GM18517 (cell line): ENCODE measurements around the gene VPS11.
"Not testable (repeated sequence)": the region's sequence is repeated elsewhere in the genome, so short reads cannot be mapped to it uniquely, and the experiment has no call there.

Experiments used
- ATAC-seq: cut with Tn5 transposase; IDR thresholded peaks from one replicate; pipeline ENCODE4 v1.9.1; 2021; ENCODE audit warnings: mild to moderate bottlenecking, moderate library complexity; ENCODE audit not compliant: unreplicated experiment

The VPS11 gene

DNA sequence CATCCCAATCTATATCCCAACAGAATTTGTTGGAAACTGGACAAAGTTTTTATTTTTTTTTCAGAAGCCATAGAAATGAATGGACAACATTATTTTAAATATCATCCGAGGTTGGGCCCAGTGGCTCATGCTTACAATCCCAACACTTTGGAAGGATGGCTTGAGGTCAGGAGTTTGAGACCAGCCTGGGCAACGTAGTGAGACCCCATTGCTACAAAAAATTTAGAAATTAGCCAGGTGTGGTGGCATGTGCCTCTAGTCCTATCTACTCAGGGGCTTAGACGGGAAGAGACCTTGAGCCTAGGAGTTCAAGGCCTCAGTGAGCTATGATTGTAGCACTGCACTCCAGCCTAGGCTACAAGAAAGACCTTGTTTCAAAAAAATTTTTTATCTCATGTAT lies 32.8 kb upstream of the VPS11 start:
- no peak for ATAC-seq

- ATAC-seq: no peak
Observed at GRCh38 chr11:119038884-119039283, 28.7 kb upstream of the VPS11 start.

DNA sequence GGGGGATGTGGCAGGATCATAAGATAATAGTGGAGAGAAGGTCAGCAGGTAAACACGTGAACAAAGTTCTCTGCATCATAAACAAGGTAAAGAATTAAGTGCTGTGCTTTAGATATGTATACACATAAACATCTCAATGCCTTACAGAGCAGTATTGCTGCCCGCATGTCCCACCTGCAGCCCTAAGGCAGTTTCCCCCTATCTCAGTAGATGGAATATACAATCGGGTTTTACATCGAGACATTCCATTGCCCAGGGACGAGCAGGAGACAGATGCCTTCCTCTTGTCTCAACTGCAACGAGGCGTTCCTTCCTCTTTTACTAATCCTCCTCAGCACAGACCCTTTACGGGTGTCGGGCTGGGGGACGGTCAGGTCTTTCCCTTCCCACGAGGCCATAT lies 28.1 kb upstream of the VPS11 start:
- not testable (repeated sequence) for ATAC-seq

DNA sequence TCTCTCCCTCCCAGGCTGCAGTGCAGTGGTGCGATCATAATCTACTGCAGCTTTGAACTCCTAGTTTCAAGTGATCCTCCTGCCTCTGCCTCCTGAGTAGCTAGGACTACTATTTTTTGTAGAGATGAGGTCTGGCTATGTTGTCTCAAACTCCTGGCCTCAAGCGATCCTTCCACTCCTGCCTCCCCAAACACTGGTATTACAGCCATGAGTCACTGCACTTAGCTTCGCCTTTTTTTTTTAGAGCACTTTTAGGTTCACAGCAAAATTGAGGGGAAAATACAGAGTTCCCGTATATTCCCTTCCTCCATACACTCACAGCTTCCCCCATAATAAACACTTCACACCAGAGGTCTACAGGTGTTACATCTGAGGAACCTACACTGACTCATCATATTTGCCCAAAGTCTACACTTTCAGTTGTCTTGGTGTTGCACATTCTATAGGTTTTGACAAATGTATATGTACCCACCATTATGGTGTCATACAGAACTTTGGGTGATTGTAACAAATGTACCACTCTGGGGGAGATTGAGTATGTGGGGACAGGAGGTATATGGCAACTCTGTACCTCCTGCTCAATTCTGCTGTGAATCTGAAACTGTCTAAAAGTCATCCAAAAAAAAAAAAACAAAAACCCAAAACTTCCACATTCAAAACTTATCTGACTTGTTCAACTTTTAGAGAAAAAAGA lies 25.6 kb upstream of the VPS11 start:
- no peak for ATAC-seq

DNA sequence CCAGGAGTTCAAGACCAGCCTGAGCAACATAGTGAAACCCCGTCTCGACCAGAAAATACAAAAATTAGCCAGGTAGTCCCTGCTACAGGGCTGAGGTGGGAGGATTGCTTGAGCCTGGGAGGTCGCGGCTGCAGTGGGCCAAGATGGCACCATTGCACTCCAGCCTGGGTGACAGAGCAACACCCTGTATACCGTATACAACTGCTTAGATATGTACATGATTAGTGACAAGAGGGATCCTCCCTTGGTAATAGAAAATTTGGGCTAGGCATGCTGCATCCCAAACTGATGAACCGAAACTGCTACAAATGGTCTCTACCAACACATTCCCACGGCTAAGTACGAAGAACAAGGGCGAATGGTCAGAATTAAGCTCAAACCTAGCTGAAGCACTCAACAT lies 24.7 kb upstream of the VPS11 start:
- no peak for ATAC-seq

GRCh38 chr11:119044708-119045107 lies 22.9 kb upstream of the VPS11 start:
- ATAC-seq: no peak

DNA sequence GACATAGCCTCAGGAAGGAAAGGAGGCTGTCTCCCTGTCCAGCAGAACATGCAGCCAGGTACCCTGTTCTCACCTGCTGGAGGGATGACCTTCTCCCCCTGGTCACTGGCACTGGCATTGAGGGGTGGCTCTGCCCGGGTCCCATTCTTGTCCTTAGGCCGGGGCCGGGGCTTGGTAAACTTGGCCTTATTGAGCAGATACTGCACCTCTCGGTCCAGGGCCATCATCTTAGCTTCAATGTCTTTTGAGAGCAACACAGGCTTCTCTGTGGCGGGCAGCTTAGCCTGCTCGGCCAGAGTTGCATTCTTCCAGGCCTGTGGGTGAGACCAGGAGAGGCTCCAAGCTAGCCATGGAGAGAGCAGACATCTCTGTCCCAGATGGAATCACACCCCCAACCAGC lies 21.1 kb upstream of the VPS11 start:
- ATAC-seq: no peak

DNA sequence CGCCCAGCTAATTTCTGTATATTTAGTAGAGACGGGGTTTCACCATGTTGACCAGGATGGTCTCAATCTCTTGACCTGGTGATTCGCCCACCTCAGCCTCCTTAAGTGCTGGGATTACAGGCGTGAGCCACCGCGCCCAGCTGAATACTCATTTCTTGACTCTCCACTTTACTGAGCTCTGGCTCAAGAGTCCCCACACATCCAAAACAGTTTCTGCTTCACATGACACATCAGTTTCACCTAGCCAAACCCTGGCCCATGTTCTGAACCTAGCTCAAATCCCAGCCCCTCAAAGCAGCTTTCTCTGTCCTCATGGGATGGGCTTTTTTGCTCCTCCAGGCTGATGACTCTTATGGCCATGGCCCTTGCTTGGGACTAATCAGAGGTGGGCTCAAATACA lies 20.4 kb upstream of the VPS11 start:
- no peak for ATAC-seq

DNA sequence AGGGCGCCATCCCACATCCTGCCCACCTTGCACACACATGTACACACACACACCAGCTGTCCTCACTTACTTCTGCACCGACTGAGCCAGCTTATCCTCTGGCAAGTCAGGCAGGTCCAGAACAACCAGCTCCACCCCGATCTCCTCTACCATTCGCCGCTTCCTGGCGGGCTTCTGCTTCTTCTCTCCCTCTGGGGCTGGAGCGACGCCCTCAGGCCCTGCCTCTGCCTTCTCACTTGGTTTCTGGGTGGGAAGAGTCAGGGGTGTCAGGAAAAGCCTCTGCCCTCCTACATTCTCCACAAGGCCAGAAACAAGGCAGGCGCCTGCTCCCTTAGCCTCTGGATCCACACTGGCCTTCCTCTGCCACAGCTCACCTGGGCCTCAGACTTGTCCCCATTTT lies 19.0 kb upstream of the VPS11 start:
- no peak for ATAC-seq

DNA sequence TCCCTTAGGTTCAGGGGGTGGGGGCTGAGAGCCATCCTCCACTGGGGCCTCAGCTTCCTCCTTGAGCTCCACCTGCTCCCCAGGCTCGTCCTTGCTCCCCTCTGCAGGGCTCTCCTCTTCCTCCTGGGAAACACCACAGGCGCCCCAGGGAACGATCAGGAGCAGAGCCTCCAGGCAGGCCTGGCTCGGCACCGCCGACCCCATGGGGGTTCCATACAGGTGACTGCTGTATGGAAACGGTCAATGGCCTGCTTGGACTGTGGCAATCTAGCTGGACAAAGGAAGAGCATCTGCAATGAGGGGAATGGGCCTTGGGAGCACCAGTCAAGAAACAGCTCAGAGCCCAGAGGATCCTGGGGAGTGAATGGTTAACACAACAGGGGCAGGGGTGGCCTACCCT lies 18.5 kb upstream of the VPS11 start:
- ATAC-seq: no peak

DNA sequence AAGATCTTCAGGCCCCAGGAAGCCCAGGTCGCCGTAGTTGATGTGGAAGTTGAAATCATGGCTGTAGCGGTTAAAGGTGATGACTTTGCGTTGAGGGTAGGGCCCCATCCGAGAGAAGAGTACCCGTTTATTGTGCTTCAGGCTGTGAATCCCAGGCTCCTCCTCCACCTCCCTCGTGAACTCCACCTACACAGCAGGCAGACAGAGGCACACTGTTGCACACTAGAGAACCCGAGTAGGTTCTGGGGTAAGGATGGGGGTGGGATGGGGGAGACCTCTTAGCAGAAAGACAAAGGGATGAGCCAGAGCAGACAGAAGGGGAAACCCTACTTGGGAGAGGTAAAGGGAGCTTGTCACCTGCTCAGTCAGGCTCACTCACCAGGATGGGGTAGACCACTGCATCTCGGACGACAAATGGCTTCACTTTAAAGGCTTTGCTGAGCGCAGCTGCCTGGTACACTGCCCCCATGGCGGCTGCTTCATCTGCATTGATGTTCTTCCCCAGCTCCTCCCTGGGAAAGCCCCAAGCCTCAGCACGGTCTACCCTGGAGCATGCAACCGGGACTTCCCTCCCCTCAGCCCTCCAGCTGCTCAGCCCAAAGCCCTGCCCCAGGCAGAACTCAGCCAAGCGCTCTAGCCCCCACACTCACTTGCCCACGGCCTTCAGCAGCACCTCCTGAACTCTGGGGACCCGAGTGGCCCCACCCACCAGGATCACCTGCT lies 16.0 kb upstream of the VPS11 start:
- ATAC-seq: no peak

GRCh38 chr11:119052163-119052814 lies 15.3 kb upstream of the VPS11 start:
- no peak for ATAC-seq

DNA sequence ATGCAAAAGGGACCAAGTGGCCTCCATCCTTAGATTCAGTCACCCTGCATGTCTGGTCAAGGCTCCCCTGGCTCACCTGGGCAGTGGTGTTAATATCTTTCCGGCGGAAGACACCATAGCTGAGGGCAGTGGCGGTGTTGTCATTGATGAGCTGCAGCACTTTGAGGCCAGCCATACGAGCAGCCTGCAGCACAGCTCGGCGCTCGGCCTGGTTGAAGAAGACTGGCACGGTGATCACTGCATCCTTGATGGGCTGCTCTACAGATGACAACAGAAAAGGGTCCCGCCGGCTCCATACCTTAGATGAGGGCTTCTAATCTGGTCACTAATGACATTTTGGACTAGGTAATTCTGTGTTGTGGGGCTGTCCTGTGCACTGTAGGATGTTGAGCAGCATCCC lies 13.2 kb upstream of the VPS11 start:
- no peak for ATAC-seq

- ATAC-seq: no peak
Observed at GRCh38 chr11:119055901-119056300, 11.7 kb upstream of the VPS11 start.

DNA sequence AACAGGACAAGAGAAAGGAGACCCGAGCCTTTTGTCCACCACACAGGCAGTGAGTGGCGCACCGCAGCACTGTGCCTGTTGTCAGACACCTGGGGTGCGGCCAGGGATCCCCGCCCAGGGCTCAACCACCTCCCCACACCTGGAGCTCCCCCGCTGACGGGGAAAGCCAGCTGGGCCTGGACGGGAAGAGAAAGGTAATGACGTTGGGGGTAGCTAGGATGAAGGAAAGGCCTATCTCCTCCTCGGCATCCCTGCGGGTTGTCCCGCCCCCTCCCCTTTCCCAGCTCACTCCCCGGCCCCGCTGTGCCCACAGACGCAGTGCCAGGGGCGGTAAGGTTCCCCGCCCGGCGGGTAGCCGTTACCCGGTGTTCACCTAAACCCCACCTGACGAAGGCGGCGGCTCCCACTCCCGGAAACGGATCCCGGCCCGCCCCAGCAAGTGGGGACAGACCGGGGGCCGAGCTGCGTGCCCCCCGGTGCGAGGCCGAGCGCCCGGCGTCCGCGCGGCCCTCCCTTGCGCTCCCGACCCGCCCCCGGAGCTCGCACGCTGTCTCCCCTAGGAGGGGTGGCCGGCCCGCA lies 11.1 kb upstream of the VPS11 start:
- ATAC-seq: no peak

GRCh38 chr11:119057000-119057769 lies 10.4 kb upstream of the VPS11 start, which contains the start of gene HYOU1:
Gene HYOU1 (minus strand): TSS chr11:119057205. CDS start chr11:119056160, 1,045 bp downstream.
- peak; percentile 84 for ATAC-seq

DNA sequence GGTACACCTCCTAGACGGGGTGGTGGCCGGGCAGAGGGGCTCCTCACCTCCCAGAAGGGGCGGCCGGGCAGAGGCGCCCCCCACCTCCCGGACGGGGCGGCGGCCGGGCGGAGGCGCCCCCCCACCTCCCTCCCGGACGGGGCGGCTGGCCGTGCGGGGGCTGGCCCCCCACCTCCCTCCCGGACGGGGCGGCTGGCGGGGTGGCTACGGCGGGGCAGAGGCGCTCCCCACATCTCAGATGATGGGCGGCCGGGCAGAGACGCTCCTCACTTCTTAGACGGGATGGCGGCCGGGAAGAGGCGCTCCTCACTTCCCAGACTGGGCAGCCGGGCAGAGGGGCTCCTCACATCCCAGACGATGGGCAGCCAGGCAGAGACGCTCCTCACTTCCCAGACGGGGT lies 8.5 kb upstream of the VPS11 start:
- not testable (repeated sequence) for ATAC-seq

- ATAC-seq: no peak
Observed at GRCh38 chr11:119061256-119061655, 6.4 kb upstream of the VPS11 start.

GRCh38 chr11:119062779-119063178 lies 4.8 kb upstream of the VPS11 start:
- ATAC-seq: no peak

DNA sequence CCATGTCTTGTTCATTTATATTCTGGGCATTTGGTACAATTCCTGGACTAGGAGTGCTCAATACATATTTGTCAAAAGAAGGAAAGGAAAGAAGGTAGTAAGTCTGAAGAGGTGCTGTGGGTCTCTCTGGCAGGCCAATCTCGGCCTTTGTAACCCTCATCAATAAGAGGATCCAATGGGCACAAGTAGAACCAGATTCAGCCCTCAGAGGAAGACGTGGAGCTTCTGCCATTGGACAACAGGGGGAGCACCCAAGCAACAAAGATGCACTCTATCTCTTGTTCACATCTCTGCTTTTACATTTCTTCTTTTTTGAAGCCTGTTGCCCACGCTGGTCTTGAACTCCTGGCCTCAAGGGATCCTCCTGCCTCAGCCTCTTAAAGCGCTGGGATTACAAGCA lies 2.2 kb upstream of the VPS11 start:
- ATAC-seq: no peak

- no peak for ATAC-seq
Observed at GRCh38 chr11:119077839-119078238, 10.2 kb downstream of the VPS11 start.
